Measurements from ENCODE around the gene MED26. TPM values are rescaled to one million over a fixed set of nuclear protein-coding genes. Genes with fewer than 3 reads are reported as not detected.
A peak's percentile ranks its signal among the peaks of the same experiment; 100 is the strongest.

The MED26 gene
- total RNA-seq, 3 donors from 2014 or later = 10.8 to 12.0 (median 11.2) TPM

GRCh38 chr19:16575282-16575681 is 52.7 kb downstream of the MED26 start:
- no peak for ATAC-seq
- no peak overlapping the region for H3K4me3 ChIP-seq

GRCh38 chr19:16573925-16574324 is 54.1 kb downstream of the MED26 start:
- ATAC-seq (no peak), DNase-seq (no peak)
- intact Hi-C loops (cut with DNase I, micrococcal nuclease) = no loop called here
- Histone ChIP-seq H3K4me1 (ENCODE audit: low read depth) (peaks cover 33% of the 10 kb centered on the region), H3K4me3 (no peak overlapping the region), H3K36me3 (ENCODE audit: low read depth) (peaks cover 4% of the 10 kb centered on the region), H3K9me3 (no peaks in the 10 kb centered on the region)
- no peak for TF ChIP-seq CTCF (IDR thresholded peaks at IDR 0.05)

More at GRCh38 chr19:16575282-16575681, 52.7 kb downstream of the MED26 start:
- intact Hi-C loops (cut with DNase I, micrococcal nuclease) = no loop called here
- Histone ChIP-seq H3K9me3 (no peaks in the 10 kb centered on the region), H3K4me1 (ENCODE audit: low read depth) (peaks cover 33% of the 10 kb centered on the region), H3K36me3 (ENCODE audit: low read depth) (peaks cover 4% of the 10 kb centered on the region)
- no peak for TF ChIP-seq CTCF (IDR thresholded peaks at IDR 0.05)
- DNase-seq = no peak

DNA sequence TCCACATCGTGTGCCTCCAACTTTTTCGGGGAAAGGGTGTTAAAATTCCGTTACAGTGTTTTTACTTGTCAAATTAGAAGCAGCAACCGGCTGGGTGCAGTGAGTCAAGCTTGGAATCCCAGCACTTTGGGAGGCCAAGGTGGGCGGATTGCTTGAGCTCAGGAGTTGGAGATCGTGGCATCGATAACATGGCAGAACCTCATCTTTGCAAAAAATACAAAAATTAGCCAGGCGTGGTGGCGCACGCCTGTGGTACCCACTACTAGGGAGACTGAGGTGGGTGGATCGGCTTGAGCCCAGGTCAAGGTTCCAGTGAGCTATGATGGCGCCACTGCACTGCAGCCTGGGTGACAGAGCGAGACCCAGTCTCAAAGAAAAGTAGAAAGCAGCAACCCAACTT is 54.7 kb downstream of the MED26 start:
- Histone ChIP-seq H3K9me3 (no peaks in the 10 kb centered on the region), H3K36me3 (ENCODE audit: low read depth) (peaks cover 4% of the 10 kb centered on the region), H3K4me1 (ENCODE audit: low read depth) (peaks cover 33% of the 10 kb centered on the region), H3K4me3 (peak overlapping the region; percentile 80)
- intact Hi-C loops (cut with DNase I, micrococcal nuclease) = no loop called here
- ATAC-seq (no peak), DNase-seq (no peak)
- no peak for TF ChIP-seq CTCF (IDR thresholded peaks at IDR 0.05)

- Histone ChIP-seq H3K4me3 (peak within 1 kb of the TSS; percentile 80), H3K4me1 (ENCODE audit: low read depth) (peaks cover 33% of the 10 kb centered on the region), H3K36me3 (ENCODE audit: low read depth) (peaks cover 4% of the 10 kb centered on the region), H3K9me3 (no peaks in the 10 kb centered on the region)
- ATAC-seq (peak; percentile 97), DNase-seq (peak; percentile 96 to 98 (median 97))
- intact Hi-C loops (cut with DNase I, micrococcal nuclease) = no loop called here
- no peak for TF ChIP-seq CTCF (IDR thresholded peaks at IDR 0.05)
Observed at GRCh38 chr19:16572332-16573211, 55.4 kb downstream of the MED26 start, which contains the start of gene SLC35E1. TSS of gene SLC35E1 (minus strand) at chr19:16572415. CDS start at chr19:16572364, 51 bp downstream.

DNA sequence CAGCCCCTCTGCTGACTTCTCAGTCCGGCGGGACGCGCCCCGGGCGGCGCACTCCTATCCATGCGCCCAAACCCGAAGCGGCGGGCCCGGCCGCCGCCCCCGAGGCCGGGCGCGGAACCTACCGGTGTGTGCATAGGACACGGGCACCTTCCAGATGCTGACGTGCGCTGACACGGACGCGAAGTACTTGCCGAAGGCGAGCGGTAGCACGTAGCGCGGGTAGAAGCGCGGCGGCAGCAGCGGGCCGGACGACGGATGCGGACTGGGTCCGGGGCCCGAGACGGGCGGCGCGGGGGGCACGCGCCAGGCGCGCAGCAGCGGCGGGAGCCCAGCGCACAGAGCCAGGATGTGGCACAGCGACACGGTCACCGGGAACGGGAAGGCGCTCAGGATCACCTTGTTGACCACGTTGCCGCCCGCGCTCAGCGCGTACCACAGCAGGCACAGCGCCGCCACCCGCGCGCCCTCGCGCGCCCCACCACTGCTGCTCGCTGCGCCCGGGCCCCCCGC is 56.1 kb downstream of the MED26 start:
- ATAC-seq (peak; percentile 15), DNase-seq (peak in 1 of 3 donors; percentile 80)
- Histone ChIP-seq H3K36me3 (ENCODE audit: low read depth) (peaks cover 4% of the 10 kb centered on the region), H3K4me1 (ENCODE audit: low read depth) (peaks cover 33% of the 10 kb centered on the region), H3K9me3 (no peaks in the 10 kb centered on the region), H3K4me3 (peak overlapping the region; percentile 80)
- intact Hi-C loops (cut with DNase I, micrococcal nuclease) = no loop called here
- no peak for TF ChIP-seq CTCF (IDR thresholded peaks at IDR 0.05)
